GM10847 (cell line): ENCODE data around the gene P4HA1.

Source experiments
- POLR2A ChIP-seq: IDR thresholded peaks from 2 replicates; pipeline ENCODE4 v1.6.1; 2011; ENCODE audit not compliant: insufficient read length; ENCODE audit errors: extremely low read depth

The P4HA1 gene

DNA sequence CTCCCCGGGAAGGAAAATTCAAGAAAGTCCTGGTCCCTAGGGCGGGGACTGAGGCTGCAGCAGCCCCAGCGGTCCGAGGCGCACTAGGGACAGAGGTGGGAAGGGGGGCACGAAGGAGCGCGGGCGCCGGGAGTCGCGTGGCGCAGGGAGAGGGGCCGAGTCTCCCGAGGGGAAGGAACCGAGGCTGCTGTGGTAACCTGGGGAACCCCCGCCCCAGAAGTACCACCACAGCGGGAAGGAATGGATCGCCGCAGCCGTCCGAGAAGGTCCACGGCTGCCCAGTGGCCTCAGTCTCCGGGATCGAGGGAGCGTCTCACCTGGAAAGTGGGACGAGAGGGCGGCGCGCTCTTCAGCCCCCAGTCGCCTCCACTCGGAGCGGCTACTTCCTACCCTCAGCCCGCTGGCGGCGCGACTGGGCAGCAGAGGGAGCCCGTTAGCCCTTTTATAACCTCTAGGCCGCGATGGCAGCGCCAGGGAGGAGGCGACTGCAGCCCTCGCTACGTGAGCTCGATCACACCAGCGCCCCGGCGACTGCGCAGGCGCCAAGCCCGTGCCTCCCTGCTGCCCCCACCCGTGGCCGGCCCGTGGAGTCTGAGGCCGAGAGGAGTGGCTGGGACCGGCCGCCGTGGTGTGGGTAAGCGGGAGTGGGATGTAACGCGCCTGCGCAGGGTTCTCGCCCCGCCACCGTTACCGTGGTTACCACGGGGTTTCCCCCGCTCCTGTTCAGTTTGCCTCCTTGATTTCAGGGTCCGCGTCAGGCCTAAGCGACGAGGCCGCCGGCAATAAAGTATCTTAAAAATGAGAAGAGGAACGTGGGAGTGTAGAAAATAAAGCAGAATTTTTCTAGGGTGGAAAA, at the start of gene P4HA1:
P4HA1 (minus strand) TSS at position 418 of the 856 bp plus-strand sequence. CDS start 21,983 bp downstream, outside the sequence.
- peak; percentile 99 for TF ChIP-seq POLR2A

DNA sequence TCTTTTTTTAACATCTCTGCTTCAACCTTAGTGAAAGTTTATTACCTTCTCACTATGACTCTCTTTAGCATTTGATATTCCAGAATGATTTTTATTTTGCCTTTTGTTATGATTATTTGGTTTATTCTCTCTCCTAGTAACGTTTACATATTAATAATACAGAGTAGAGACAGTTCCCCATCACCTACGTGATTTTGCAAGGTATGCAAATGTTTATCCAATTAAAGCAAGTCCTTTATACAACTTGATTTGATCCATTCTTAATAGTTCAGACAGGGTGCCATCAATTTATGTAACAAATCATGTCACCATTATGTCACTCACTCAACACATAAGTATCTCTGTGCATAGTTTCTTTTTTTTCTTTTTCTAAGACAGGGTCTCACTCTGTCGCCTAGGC, 44.9 kb upstream of the P4HA1 start:
- TF ChIP-seq POLR2A = no peak

DNA sequence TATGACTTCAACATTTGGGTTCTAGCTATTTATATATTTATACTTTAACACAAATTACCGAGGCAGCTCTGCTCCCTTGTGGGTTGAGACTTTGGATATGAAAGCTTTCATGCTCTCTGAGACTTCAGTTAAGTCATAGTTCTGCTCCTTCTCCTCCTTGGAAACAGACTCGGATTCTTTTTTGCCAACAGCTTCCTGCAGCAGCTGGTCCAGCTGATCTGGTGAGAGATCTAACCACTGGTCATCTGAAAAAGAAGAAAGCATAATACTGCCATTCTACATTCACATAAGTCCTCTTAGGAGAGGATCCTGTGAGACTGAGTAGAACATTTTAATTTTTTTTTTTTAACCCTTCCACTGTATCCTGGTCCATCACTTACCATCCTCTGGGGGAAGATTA, 42.6 kb upstream of the P4HA1 start:
- no peak for TF ChIP-seq POLR2A

DNA sequence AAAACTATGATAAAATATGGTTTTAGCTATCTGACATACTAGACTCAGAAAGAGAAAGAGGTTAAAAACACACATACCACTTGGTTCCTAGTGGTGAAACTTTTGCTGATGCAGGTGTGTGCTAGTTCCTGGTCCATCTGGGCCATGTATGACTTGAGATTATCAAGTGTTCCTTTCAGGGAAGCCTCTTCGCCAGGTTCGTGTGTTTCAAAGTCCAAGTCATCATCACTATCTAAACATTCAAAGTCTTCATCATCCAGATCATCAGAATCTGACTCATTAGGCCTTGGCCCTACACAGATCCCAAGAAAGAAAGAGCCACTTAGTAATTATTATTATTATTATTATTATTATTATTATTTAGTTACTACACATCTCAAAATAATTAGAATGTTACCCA, 40.0 kb upstream of the P4HA1 start:
- TF ChIP-seq POLR2A = no peak

DNA sequence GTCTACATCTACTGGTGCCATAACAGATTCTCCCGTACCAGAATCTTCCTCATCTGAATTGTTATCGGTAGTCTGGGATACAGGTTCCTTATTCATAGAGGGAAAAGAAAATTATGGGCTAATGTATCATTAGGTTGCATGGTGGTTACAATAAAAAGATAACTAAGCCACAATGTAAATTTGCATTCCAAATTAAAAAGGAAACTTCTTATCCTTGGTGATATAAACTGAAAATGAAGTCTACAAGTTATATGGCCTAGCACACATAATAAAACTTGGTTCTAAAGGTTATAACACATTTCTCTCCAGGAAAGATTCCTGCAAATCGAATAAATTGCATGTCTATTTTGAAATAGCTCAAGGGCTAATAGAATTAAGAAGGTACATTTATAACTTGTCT, 38.1 kb upstream of the P4HA1 start:
- TF ChIP-seq POLR2A = no peak

DNA sequence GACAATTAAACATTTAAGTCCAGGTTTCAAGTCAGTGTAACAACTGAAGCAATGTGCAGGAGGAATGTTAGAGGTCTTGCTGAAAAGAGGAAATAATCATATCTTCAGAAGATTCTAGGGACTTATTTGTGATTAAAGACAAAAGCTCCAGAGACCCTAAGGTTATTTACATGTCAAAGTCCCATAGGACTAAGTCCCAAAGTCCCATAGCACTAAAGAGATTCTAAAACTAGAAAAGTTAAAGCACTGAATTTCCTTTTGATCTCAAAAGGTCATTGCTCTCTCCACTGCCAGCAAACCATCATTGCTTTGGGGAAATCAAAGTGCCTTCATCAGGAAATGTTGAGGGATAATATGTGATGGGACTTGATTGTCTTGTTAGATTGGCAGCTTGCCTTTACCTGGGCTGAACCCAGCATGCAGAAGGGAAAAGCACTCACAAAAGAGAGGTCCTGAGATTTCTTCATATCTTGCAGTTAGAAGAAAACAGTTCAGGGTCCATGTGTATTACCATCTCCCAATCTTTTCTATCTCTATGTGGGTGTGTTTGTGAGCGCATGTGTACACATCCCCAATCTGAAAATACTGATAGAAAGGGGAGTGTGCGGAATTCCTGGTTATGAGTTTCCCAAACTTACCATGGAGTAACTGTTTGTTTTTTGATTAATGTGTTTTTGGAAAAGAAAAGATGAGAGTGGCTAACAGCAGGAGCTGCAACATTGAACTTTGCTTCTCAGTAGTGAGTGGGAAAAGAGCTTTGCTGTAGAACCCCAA, 35.4 kb upstream of the P4HA1 start:
- no peak for TF ChIP-seq POLR2A

DNA sequence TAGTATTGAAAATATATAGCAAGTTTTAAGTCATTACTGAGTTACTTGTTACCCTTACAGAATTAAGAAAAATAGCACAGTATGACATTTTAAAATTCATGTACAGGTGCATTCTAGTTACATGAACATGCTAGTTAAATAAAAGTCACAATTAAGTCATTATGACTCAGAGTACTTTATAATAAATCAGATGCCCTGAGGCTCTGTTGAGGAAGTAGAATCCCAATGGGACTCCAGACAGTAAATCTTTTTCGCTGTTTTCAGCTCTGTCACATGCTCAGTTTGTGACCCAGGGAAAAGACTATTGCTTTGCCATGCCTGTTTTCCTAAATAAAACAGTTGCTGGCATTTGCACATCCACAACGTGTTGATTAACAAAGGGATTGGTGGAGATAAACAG, 34.6 kb upstream of the P4HA1 start:
- TF ChIP-seq POLR2A = no peak

DNA sequence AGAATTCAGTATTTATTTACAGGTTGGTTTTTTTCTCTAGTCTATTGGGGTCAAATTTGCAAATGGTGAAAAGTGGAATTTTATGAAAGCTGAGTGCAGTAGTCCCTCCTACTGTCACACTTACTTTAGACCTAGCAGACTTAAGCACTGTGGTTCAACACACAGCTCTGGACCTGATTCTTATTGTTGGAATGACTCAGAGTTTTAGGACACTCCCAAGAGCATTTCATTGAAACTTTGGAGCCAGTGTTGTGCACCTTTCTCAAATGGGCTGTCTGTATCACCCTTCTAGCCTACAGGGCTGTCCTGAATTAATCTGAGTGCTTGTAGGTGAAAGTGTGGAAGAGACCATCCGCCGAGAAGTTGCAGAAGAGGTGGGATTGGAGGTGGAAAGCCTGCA, 29.7 kb upstream of the P4HA1 start:
- TF ChIP-seq POLR2A = no peak

DNA sequence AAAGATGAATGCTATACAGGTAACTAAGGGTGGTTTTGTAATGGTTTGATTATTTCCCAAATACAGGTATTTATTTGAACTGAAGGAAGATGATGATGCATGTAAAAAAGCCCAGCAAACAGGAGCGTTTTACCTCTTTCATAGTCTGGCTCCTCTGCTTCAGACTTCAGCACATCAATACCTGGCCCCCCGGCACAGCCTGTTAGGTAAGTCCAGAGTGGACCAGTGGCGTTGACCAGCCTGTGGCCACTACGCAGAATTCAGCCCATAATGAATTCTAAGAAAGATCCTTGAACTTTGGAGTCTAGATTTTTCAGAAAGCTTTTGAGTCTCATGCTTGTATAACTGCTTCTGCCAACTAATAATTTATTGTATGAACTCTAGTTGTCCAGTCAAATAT, 23.3 kb upstream of the P4HA1 start:
- TF ChIP-seq POLR2A = no peak

DNA sequence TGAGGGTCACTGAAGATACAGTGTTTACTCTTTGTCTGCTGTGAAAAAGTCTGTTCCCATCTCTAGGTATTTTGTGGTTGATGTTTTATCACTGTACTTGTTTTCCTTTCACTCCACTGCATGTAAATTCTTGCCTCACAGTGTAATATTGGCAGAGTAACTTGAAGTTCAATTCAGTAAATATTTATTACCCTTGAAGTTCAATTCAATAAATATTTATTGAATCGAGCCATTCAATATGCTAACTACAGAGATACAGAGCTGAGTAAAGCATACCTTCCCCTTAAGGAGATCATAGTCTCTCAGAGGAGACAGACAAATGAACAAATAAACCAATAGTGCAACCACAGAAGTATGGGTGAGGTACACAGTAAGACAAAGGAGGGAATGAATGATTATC, 22.8 kb upstream of the P4HA1 start:
- no peak for TF ChIP-seq POLR2A

DNA sequence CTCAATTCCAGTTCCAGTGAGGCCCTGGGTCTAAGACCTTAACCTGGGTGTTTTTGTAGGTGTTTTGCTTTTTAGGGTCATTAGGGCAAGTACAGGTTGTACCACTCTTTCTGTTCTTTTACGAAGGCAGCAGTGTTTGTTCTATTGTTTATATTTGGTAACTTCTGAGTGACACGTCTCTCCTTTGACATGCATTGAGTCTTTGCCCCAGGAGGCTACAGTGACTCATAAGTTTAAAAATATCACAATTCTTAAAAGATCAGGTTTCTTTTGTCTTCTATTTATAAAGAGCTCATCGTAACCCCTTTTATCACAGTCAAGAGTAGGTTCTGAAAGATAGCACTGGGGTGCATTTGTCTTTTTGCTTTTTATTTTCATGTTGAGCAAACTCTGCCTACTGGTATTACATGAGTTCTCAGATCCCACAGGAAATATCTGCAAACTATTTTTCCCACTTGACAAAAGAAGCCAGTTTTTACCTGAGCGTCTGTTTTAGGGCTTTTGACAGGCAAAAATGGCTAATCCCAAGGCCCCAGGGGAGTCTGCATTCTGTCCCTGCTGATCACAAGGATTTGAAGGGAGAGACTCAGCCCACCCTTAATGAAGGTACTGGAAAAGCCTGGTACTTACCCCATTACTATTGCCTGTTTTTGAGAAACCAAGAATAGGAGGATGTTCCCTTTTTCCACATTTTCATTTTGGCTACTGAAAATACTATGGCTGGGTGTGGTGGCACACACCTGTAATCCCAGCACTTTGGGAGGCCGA, 21.5 kb upstream of the P4HA1 start:
- TF ChIP-seq POLR2A = no peak

GRCh38 chr10:73116017-73116416, 19.4 kb upstream of the P4HA1 start:
- no peak for TF ChIP-seq POLR2A

DNA sequence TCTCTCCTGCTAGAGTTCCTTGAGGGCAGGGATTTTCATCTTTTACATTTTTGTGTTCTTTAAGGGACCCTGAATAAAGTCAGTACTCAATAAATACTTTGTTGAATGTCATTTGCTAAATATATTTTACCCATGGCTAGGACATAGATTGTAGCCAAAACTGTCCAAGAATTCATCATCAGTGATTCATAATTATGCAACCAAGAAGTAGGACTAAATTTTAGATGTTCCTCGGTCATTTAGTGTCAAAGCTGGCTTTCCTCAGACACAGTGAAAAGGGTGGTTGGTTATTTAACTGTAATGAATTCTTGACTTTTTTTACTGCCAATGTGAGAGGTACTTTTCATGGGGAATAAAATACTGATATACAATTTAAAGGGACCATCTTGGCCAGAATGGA, 16.9 kb upstream of the P4HA1 start:
- no peak for TF ChIP-seq POLR2A

DNA sequence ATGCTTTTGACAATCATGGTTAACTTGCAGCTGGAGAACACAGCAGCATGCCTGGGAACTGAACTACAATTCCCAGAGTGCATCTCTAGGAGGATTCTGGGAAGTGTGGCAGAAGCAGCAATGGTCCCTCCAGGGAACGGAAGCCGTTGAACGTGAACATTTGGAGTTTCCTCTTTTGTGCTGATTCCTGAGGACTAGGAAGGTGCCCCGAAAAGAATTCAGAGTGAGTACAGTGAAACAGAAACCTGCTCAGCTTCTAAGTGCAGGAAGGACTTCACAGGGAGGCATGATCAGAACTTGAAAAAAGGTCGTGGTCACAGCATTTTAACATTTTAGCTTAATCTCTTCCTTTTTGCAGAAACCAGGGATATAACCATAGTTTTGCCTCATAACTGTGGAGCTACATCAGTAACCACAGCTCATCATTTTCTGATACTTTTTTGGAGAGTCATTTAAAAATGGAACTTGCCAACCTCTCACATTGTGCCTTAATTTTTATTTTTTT, 13.7 kb upstream of the P4HA1 start, which contains the start of gene NUDT13:
NUDT13 (plus strand) TSS at position 111 of the 505 bp plus-strand sequence. CDS start 3,911 bp downstream, outside the sequence.
- TF ChIP-seq POLR2A = no peak

- no peak for TF ChIP-seq POLR2A
Observed at GRCh38 chr10:73106301-73106700, 9.6 kb upstream of the P4HA1 start.
